T47D (cell line): ENCODE measurements around the gene CFH.
A peak's percentile ranks its signal among the peaks of the same experiment; 100 is the strongest.
"Not testable (repeated sequence)": the region's sequence is repeated elsewhere in the genome, so short reads cannot be mapped to it uniquely, and the experiment has no call there.

Source experiments
- DNase-seq, 2 experiments: peaks; one replicate each; pipeline versions ENCODE4 v3.0.0 to v3.0.0-alpha.2; 2011 to 2012; ENCODE audit warnings: low read depth in 1 of 2, low spot score in 1 of 2
- JUND ChIP-seq: IDR thresholded peaks from 2 replicates; pipeline ENCODE4 v1.6.1; 2012; ENCODE audit warnings: low read depth
- in situ Hi-C: cut with HindIII; loops from 2 replicates; pipeline ENCODE4 v1.10.0; 2016; ENCODE audit warnings: low sequenced_read_pairs, low pct_unique_long_range_greater_than_20kb

The CFH gene

GRCh38 chr1:196677781-196678509, 26.1 kb downstream of the CFH start:
- peak in 1 of 2 experiments; percentile 20 for DNase-seq
- in situ Hi-C loops, result no loop called here
- TF ChIP-seq JUND, result no peak

GRCh38 chr1:196678510-196678884, 26.7 kb downstream of the CFH start:
- TF ChIP-seq JUND, result peak; percentile 56; the same call in 1 of the 2 replicates
- DNase-seq, result peak in 1 of 2 experiments; percentile 84
- in situ Hi-C loops, result no loop called here

- DNase-seq, result no peak
- in situ Hi-C loops, result no loop called here
- TF ChIP-seq JUND, result no peak
Measured at GRCh38 chr1:196680107-196680506, 28.3 kb downstream of the CFH start.

GRCh38 chr1:196684476-196684875, 32.6 kb downstream of the CFH start:
- in situ Hi-C loops, result no loop called here
- DNase-seq, result no peak
- no peak for TF ChIP-seq JUND

GRCh38 chr1:196685506-196685905, 33.7 kb downstream of the CFH start:
- no peak for TF ChIP-seq JUND
- no peak for DNase-seq
- in situ Hi-C loops, result no loop called here

- in situ Hi-C loops, result no loop called here
- TF ChIP-seq JUND, result no peak
- no peak for DNase-seq
Measured at GRCh38 chr1:196689001-196689400, 37.2 kb downstream of the CFH start.

GRCh38 chr1:196690582-196690981, 38.7 kb downstream of the CFH start:
- TF ChIP-seq JUND, result no peak
- DNase-seq, result peak in 1 of 2 experiments; percentile 75
- in situ Hi-C loops, result no loop called here

GRCh38 chr1:196698993-196699392, 47.1 kb downstream of the CFH start:
- in situ Hi-C loops, result no loop called here
- DNase-seq, result no peak
- no peak for TF ChIP-seq JUND

GRCh38 chr1:196701144-196701543, 49.3 kb downstream of the CFH start:
- in situ Hi-C loops, result no loop called here
- no peak for TF ChIP-seq JUND
- DNase-seq, result no peak

GRCh38 chr1:196709892-196710291, 58.0 kb downstream of the CFH start:
- in situ Hi-C loops, DNase-seq: not testable (repeated sequence)

- in situ Hi-C loops, result no loop called here
Measured at GRCh38 chr1:196717868-196718267, 66.0 kb downstream of the CFH start.

GRCh38 chr1:196723325-196724185, 71.7 kb downstream of the CFH start:
- TF ChIP-seq JUND, result no peak
- DNase-seq, result peak; percentile 39 to 91
- in situ Hi-C loops, result no loop called here

More at GRCh38 chr1:196717868-196718267, 66.0 kb downstream of the CFH start:
- TF ChIP-seq JUND, result no peak
- DNase-seq, result no peak

GRCh38 chr1:196732526-196732925, 80.7 kb downstream of the CFH start:
- no peak for TF ChIP-seq JUND
- in situ Hi-C loops, result no loop called here
- DNase-seq, result peak in 1 of 2 experiments; percentile 42
